Breast epithelium (tissue), 4 donors: ENCODE results near the gene GOSR1. TPM values are rescaled to one million over a fixed set of nuclear protein-coding genes. Genes with fewer than 3 reads are reported as not detected.
"Not testable (repeated sequence)": the region's sequence is repeated elsewhere in the genome, so short reads cannot be mapped to it uniquely, and the experiment has no call there.

Experiments
- DNase-seq, 2 donors: peaks; one replicate each; pipeline ENCODE4 v3.0.0-alpha.2; 2019; ENCODE audit warnings: low spot score in 2 of 2
- H3K27ac ChIP-seq, 2 donors: fragments of 200-600 bp; sonication (generic) in 1 of 2; one replicate each; pipeline ENCODE4 v1.5.1; 2016 to 2019; ENCODE audit warnings: mild to moderate bottlenecking in 1 of 2
- H3K27me3 ChIP-seq, 2 donors: fragments of 200-600 bp; sonication (generic) in 1 of 2; one replicate each; pipeline versions ENCODE4 v1.5.1 to v1.6.0; 2017 to 2019; ENCODE audit warnings: control low read depth in 1 of 2, mild to moderate bottlenecking in 1 of 2
- H3K36me3 ChIP-seq: fragments of 200-600 bp; one replicate; pipeline ENCODE4 v1.5.1; 2019
- H3K4me1 ChIP-seq, 2 donors: fragments of 200-600 bp; sonication (generic); one replicate each; pipeline ENCODE4 v1.5.1; 2016 to 2019; ENCODE audit warnings: control low read depth in 1 of 2
- H3K4me3 ChIP-seq, 3 donors: fragments of 200-600 bp; sonication (generic); 1 replicate in 2 of 3; 2 replicates in 1 of 3; pipeline ENCODE4 v1.5.1; 2016 to 2019; ENCODE audit warnings: mild to moderate bottlenecking in 3 of 3, moderate library complexity in 2 of 3
- H3K9me3 ChIP-seq, 2 donors: fragments of 200-600 bp; sonication (generic) in 1 of 2; one replicate each; pipeline ENCODE4 v1.5.1; 2016 to 2019; ENCODE audit warnings: control low read depth in 1 of 2
- CTCF ChIP-seq, 3 donors: fragments of 450-650 bp; IDR thresholded peaks; one replicate each; pipeline ENCODE4 v1.5.1; 2016 to 2017; ENCODE audit warnings: antibody characterized with exemption in 3 of 3, mild to moderate bottlenecking in 3 of 3, moderate library complexity in 3 of 3
- POLR2A ChIP-seq: fragments of 450-650 bp; IDR thresholded peaks from one replicate; pipeline ENCODE4 v1.6.1; 2016; ENCODE audit warnings: antibody characterized with exemption, mild to moderate bottlenecking, moderate library complexity
- POLR2AphosphoS5 ChIP-seq, 3 donors: sonication (generic); formaldehyde crosslinking; IDR thresholded peaks; one replicate each; pipeline ENCODE4 v1.6.1; 2017; ENCODE audit warnings: antibody characterized with exemption in 3 of 3
- intact Hi-C: fragments of 100-400 bp; cut with DNase I; formaldehyde crosslinking; loops from one replicate; pipeline ENCODE4 v1.15.1; 2023; ENCODE audit warnings: low total_unique reads
- total RNA-seq, 3 donors: library from RNA; depleted of rRNA; stranded (reverse); fragments of >200 nt; gene quantifications; one replicate each; pipeline ENCODE4 v1.1.0, GENCODE V29; 2016

Gene GOSR1
- total RNA-seq, 3 donors from 2014 or later, result 32.1 to 70.8 (median 45.8) TPM

GRCh38 chr17:30530346-30531025 is 53.3 kb downstream of the GOSR1 start:
- no peak for DNase-seq
- Histone ChIP-seq H3K4me3 (no peak overlapping the region), H3K27me3 (no peaks in the 10 kb centered on the region), H3K9me3 (no peaks in the 10 kb centered on the region), H3K27ac (no peak overlapping the region), H3K4me1 (no peaks in the 10 kb centered on the region), H3K36me3 (no peaks in the 10 kb centered on the region)
- intact Hi-C loops, result no loop called here
- TF ChIP-seq POLR2A (no peak), CTCF (IDR thresholded peaks at IDR 0.05) (no peak), POLR2AphosphoS5 (IDR thresholded peaks at IDR 0.05) (no peak)

GRCh38 chr17:30532871-30533270 is 55.7 kb downstream of the GOSR1 start:
- no peaks in the 10 kb centered on the region for H3K27me3 ChIP-seq

GRCh38 chr17:30534298-30534697 is 57.1 kb downstream of the GOSR1 start:
- intact Hi-C loops, result no loop called here
- Histone ChIP-seq H3K4me3 (no peak overlapping the region), H3K36me3 (no peaks in the 10 kb centered on the region), H3K9me3 (no peaks in the 10 kb centered on the region), H3K27ac (no peak overlapping the region), H3K4me1 (no peaks in the 10 kb centered on the region), H3K27me3 (no peaks in the 10 kb centered on the region)
- no peak for DNase-seq
- no peak for TF ChIP-seq POLR2A
- no peak for TF ChIP-seq POLR2AphosphoS5 (IDR thresholded peaks at IDR 0.05)
- no peak for TF ChIP-seq CTCF (IDR thresholded peaks at IDR 0.05)

More at GRCh38 chr17:30532871-30533270, 55.7 kb downstream of the GOSR1 start:
- no peak overlapping the region for H3K4me3 ChIP-seq
- H3K36me3 ChIP-seq, result no peaks in the 10 kb centered on the region
- H3K27ac ChIP-seq, result no peak overlapping the region
- H3K4me1 ChIP-seq, result no peaks in the 10 kb centered on the region
- TF ChIP-seq POLR2A (no peak), POLR2AphosphoS5 (IDR thresholded peaks at IDR 0.05) (no peak), CTCF (IDR thresholded peaks at IDR 0.05) (no peak)
- no peaks in the 10 kb centered on the region for H3K9me3 ChIP-seq
- intact Hi-C loops, result no loop called here
- DNase-seq, result no peak

- no peaks in the 10 kb centered on the region for H3K36me3 ChIP-seq
- H3K27me3 ChIP-seq, result no peaks in the 10 kb centered on the region
- no peaks in the 10 kb centered on the region for H3K9me3 ChIP-seq
- H3K4me1 ChIP-seq, result no peaks in the 10 kb centered on the region
- no peak for TF ChIP-seq POLR2A
- TF ChIP-seq CTCF (IDR thresholded peaks at IDR 0.05), result no peak
- no peak for TF ChIP-seq POLR2AphosphoS5 (IDR thresholded peaks at IDR 0.05)
- no peak overlapping the region for H3K27ac ChIP-seq
- H3K4me3 ChIP-seq, result no peak overlapping the region
- intact Hi-C loops, result no loop called here
- no peak for DNase-seq
Observed at GRCh38 chr17:30534938-30535921, 58.0 kb downstream of the GOSR1 start.

- H3K4me1 ChIP-seq, H3K4me3 ChIP-seq, intact Hi-C loops, H3K36me3 ChIP-seq, H3K27ac ChIP-seq, H3K9me3 ChIP-seq, DNase-seq, H3K27me3 ChIP-seq: not testable (repeated sequence)
Observed at GRCh38 chr17:30536846-30537245, 59.6 kb downstream of the GOSR1 start.

GRCh38 chr17:30537667-30538066 is 60.5 kb downstream of the GOSR1 start:
- H3K36me3 ChIP-seq, H3K4me1 ChIP-seq, intact Hi-C loops, DNase-seq, H3K9me3 ChIP-seq, H3K27ac ChIP-seq, H3K27me3 ChIP-seq, H3K4me3 ChIP-seq: not testable (repeated sequence)
